Stimulated activated CD8-positive, alpha-beta memory T cell treated with anti-CD3 and anti-CD28 coated beads, Interleukin-15, amount 100 ng/mL, for 1 hour (primary cell): ENCODE measurements around the gene CERT1.
A peak's percentile ranks its signal among the peaks of the same experiment; 100 is the strongest.
"Not testable (repeated sequence)": the region's sequence is repeated elsewhere in the genome, so short reads cannot be mapped to it uniquely, and the experiment has no call there.

Experiments used
- DNase-seq: peaks from one replicate; pipeline ENCODE4 v3.0.0-alpha.2; 2020; ENCODE audit warnings: low read depth

Gene CERT1

GRCh38 chr5:75349663-75350062, 161.8 kb downstream of the CERT1 start:
- no peak for DNase-seq

- DNase-seq, result no peak
These were observed 163.2 kb downstream of the CERT1 start for GRCh38 chr5:75348241-75348640.

GRCh38 chr5:75342836-75343235, 168.6 kb downstream of the CERT1 start:
- no peak for DNase-seq

- DNase-seq, result no peak
These were observed 169.5 kb downstream of the CERT1 start for GRCh38 chr5:75341934-75342333.

GRCh38 chr5:75340714-75341478, 170.5 kb downstream of the CERT1 start:
- DNase-seq, result no peak

- DNase-seq, result no peak
These were observed 173.0 kb downstream of the CERT1 start for GRCh38 chr5:75338408-75338807.

- DNase-seq, result no peak
These were observed 173.9 kb downstream of the CERT1 start for GRCh38 chr5:75337366-75338021.

GRCh38 chr5:75336615-75337336, 174.7 kb downstream of the CERT1 start, which contains the start of gene HMGCR:
Gene HMGCR (plus strand): TSS chr5:75337220. CDS start chr5:75342606, 5,386 bp downstream.
- DNase-seq, result peak; percentile 91

- DNase-seq, result no peak
These were observed 175.3 kb downstream of the CERT1 start for GRCh38 chr5:75335952-75336614.

- no peak for DNase-seq
These were observed 175.9 kb downstream of the CERT1 start for GRCh38 chr5:75335486-75335885.

- not testable (repeated sequence) for DNase-seq
These were observed 177.0 kb downstream of the CERT1 start for GRCh38 chr5:75334413-75334812.

- DNase-seq, result not testable (repeated sequence)
These were observed 177.7 kb downstream of the CERT1 start for GRCh38 chr5:75333759-75334158.

- DNase-seq, result no peak
These were observed 180.0 kb downstream of the CERT1 start for GRCh38 chr5:75331095-75332090.

GRCh38 chr5:75330404-75330803, 181.0 kb downstream of the CERT1 start:
- no peak for DNase-seq
